HG03045 (cell line): ENCODE data around the gene SLC13A3.

ENCODE experiments used
- ATAC-seq: cut with Tn5 transposase; IDR thresholded peaks from one replicate; pipeline ENCODE4 v1.9.1; 2021; ENCODE audit warnings: mild to moderate bottlenecking, moderate library complexity; ENCODE audit not compliant: unreplicated experiment

Gene SLC13A3

DNA sequence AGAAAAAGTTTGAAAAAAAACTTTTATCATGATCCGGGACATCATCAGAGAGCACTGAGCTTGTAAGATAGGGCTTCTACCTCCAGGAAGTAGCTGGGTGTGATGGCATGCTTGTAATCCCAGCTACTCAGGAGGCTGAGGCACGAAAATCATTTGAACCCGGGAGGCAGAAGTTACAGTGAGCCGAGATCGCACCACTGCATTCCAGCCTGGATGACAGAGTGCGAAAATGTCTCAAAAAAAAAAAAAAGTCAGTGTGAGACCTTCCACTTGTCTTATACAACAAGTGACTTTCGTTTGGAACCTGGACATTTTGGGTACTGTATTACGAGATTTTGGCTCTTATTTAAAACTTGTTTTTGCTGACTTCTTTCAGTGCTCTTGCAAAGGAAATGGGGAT is 5.9 kb upstream of the SLC13A3 start:
- no peak for ATAC-seq

DNA sequence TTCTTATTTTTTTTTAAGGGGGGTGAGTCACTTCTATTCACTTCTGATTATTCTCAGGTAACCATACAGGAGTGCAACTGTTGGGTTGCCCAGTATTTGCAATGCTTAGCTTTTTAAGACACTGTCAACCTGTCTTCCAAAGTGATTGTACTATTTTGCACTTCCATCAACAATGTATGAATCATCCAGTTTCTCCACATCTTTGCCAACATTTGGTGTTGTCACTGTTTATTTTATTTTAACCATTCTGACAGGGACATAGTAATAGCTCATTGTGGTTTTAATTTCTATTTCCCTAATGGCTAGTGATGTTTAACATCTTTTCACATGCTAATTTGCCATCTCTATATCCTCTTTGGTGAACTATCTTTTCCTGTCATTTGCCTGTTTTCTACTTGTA is 1.4 kb upstream of the SLC13A3 start:
- no peak for ATAC-seq

DNA sequence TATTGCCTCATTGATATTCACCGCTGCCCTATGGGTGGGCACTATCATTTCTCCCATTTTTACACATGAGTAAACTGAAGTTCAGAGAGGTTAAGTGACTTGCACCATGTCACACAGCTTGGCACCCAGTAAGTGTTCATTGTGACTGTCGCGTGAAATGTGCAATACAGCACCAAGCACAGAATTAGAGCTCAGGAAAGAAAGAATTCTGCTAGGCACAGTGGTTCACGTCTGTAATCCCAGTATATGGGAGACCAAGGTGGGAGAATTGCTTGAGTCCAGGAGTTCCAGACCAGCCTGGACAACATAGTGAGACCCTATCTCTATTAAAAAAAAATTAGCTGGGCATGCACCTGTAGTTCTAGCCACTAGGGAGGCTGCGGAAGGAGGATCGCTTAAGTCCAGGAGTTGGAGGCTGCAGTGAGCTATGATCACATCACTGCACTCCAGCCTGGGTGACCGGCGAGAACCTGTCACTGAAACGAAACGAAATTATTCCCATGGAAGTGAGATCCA is 626 bp downstream of the SLC13A3 start:
- no peak for ATAC-seq

DNA sequence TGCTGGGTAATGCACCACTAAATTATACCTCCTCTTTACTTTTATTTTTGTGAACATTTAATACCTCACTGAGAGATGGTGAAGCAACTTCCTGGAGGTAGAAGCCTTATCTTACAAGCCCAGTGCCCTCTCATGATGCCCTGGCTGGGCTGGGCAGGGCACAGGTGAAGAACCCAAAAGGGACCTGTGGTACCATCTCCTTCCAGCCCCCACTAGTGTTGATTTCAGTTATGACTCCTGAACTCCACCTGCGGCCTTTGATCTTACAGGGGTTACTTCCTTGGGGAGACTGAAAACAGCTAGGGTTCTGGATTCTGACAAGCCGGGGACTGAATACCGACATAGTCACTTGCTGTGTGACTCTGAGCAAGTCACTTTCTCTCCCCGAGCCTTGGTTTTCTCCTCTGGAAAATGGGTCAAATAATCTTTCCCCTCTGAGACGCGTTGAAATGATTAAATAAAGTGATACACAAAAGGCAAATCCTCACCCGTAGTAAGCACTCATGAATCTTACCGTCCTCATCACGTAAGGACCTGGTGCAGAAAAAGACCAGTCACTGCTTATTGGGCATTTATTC is 1.2 kb downstream of the SLC13A3 start:
- ATAC-seq = no peak

DNA sequence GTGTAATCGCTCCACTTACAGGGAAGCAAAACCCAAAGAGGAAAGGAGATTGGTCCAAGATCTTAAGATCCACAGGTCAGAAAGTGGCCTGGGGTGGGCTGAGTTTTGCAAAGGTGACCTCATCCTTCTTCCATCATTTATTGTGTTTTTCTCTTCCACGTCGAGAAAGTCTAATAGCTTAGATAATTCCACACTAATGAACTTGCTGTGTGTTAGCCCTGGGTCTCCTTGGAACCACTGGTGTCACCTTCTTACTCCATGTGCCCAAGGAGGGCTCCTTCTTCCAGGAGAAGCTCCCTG is 1.7 kb downstream of the SLC13A3 start:
- no peak for ATAC-seq

DNA sequence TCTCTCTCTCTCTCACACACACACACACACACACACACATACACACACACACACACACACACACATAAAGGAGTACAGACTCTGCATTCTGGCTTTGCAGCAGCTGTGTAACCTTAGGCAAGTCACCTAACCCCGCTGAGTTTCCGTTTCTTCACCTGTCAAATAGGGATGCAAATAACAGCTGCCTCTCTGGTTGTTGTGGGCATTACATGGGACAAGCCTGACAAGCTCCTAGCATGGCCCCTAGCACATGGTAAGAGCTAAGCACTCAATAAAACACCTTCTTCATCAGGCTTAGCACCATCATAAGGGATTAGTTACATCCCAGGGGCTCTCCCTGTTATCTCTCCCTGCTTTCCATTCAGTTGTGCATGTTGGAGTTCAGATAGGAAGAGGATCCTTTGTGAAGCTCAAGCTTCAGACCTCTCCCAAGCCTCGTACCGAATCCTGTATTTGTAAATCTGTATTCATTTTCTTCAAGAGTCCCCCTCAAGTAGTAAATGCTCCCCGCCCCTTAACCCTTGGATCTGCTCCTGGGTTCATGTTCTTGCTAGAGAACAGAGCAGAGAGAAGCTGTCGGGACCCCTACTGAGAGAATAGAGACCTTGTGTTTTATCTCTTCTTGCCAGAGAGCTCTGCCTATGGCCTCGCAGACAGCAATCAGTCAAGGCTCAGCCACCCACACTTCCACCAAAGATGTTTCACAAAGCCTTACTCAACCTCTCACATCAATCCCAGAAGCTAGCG is 2.2 kb downstream of the SLC13A3 start:
- no peak for ATAC-seq

DNA sequence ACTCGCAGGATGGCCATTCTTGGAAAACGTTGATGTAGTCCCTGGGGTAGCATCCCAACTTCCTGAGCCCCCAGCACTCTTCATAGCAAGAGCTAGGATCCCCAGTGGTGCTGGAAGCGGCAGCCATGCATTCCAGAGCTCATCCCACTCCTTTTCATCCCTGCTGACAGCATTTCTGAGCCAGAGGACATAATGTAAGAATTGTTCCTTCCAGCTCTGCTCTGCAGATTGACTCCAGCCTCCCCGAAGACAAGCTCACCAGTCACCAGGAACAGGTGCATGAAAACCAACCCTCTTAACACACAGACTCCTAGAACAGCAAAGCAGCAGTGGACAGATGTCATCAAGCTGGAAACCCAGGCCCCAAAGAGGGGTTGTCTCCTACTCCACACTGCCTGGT is 3.8 kb downstream of the SLC13A3 start:
- no peak for ATAC-seq

DNA sequence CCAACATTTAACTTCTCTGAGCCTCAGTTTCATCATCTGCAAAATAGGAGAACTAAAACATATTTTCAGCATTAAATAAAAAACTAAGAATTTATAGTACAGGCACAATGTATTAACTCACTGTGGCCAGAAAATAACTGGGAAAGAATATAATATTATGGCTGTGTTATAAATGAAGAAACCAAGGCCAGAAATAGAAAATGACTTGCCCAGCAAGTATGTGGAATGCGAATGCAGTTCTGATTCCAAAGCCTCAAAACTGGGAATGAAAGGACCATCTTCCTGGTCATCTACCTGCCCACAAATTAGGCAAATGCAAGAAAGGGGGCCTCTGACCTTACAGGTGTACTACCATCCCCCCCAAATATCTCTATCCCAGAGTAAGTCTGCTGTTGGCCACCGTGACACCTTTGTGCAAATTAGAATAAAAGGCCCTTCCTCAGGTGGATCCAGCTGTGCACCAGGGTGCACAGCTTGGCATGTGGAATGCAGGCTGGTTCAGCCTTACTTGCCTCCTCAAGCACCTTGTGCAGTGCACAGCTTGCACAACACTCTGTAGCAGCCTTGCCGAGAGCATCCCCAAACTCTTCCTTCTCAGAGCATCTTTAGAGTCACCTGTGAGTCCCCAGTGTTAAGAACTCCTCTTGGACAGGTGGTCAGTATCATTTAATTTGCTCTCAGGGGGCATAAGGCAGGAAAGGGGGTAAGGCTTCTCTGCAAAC is 4.4 kb downstream of the SLC13A3 start:
- no peak for ATAC-seq

DNA sequence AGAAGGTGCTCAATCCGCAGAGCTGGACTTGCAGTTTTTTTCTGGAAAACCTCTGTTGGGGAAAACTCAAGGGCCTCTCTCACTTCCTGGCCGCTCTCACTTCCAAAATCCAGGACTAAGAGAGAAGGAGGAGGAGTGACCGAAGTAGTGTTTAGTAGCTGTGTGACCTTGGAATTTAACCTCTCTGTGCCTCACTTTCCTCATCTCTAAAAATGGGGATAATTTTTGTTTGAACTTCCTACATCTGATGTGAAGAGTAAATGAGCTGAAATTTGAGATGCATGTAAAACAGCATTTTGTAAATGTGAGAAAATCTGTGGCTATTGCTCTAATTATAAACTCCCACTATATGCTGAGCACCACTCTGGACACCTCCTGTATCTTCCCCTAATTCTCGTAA is 5.1 kb downstream of the SLC13A3 start:
- no peak for ATAC-seq

DNA sequence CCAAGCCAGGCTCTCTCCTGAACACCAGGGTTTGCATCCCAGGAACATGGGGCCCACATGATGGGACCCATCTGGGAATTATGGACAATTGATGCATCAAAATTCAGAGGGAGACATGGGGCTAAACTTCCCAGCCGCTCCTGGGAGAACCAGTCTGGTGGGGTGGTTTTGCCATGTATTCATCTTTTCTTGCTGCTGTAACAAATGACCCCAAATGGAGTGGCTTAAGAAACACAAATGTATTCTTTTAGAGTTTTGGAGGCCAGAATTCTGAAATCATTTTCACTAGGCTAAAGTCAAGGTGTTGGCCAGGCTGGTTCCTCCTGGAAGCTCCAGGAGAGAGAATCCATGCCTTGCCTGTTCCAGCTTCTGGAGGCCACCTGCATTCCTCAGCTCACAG is 6.5 kb downstream of the SLC13A3 start:
- no peak for ATAC-seq

DNA sequence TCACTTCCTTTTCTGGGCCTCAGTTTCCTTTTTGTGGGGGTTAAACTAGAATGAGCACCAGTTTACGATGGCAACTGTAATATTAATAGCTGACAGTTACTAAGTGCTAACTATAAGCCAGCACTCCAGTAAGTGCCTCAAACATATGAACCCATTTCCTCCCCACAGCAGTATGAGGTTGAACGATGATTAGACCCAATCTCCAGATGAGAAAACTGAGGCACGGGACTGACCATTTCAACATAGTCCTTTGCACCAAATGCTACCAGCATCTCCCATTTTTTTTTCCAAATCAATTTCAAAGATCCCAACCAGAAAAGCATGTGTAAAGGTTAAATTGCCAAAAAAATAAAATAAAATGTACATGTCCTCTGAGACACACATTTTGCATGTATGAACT is 7.1 kb downstream of the SLC13A3 start:
- no peak for ATAC-seq

DNA sequence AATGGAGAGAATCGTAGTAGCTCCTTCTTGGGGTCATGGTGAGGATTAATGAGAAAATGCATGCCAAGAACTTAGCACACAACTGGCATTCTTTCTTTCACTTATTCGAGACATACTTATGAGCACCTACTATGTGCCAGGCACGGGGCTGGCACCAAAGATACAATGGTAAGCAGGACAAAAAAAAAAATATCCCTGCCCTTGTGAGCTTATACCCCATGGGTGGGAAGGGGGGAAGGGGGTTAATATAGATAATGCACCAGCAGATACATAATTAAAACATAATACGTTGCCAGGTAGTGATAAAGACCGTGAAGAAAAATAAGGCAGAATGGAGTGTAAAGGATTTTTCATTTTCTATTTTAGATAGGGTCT is 8.3 kb downstream of the SLC13A3 start:
- ATAC-seq = no peak

DNA sequence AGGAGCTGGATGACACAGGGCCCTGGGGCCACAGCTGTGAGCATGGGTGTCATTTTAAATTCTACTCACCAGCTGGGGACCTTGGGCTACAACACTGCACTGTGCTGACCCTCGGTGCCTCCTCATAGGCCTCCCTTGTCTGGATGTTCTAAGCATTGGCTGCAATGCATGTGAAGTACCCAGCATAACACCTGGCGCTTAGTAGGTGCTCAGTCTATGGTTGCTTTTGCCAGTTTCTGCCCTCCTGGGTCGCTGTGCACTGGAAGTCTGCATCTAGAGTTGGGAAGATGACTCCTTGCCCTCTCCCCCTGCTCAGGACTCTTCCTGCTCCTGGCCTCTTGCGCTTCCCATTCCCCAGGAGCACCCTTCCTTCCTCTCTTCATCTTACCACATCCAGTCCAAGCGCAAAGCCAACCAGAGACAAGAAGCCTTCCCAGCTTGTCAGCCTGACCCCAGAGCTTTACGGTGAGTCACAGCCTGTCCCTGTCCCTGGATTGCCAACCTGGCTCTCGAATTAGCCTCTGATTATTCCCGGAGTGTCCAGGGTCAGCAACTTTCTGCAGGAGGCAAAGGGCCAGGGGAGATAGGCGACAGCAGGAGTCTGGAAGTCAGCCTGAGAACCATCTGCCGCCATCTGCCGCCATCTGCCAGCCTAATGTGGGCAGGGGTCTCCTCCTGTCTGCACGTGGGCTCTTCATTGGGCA is 8.8 kb downstream of the SLC13A3 start:
- no peak for ATAC-seq

DNA sequence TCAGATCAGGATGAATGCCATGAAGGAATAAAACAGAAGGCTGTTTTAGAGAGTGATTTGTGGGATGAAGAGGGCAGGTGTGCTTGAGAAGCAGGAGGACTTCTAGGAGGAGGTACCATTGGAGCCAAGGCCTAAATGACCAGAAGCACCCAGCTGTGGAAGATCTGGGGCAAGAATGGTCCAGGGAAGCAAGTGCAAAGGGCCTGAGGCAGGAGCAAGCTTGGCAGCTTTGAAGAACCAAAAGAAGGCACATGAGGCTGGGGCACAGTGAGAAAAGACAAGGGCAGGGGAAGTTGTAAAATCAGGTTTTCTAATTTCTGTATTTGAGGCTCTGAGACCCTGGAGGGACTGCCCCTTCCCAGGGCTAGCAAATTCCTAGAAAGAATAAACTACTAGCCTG is 9.8 kb downstream of the SLC13A3 start:
- ATAC-seq = no peak

DNA sequence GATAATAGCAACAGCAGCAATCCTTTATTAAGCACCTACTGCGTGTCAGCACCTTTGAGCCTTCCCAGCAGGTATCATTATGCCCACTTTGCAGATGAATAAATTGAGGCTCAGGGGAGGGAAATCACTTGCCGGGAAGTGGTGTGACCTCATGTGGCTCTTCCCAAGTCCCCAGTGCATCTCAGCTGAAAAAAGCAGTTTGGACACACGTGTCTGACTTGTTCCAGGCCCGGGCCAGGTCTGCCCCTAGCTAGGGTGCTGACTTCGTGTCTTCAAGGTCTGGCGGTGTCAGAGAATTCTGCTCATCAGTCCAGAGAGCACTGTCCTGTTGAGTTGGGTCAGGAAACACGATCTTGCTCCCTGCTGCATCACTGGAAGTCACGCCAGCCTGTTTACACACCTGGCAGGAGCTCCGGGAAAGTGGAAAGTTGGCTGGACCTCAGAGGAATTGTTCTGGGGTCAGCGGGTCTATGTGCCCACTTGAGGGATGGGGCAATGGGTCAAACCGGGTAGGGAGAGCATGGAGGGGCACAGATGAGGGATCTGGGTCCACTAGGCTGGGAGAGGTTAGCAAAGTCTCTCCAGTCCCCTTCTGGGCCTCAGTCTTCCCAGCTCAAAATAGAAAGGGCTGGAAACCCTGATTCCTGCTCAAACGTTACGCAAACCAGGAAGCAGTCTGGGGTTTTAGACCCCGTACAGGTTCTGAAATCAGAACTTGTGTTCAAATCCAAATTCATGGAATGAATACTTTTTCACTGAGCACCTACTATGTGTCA is 10.5 kb downstream of the SLC13A3 start:
- no peak for ATAC-seq

DNA sequence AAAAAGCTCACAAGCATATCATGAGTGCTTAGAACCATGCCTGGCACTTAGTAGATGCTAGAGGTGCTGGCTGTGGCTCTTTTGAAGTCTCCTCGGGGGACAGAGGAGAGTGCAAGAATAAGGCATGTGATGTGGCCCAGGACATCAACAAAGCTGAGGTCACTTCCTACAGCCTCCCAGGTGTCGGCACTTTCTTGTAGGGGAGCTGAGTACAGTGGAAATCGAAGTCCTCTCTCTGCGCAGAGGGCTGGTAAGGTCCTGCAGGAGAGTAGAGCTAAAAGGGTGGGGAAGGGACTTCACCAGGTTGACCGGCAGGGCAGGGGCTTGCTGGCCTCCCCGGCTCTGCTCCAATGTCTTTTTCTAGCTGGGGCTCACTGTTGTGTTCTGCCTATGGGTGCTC is 11.2 kb downstream of the SLC13A3 start:
- no peak for ATAC-seq

DNA sequence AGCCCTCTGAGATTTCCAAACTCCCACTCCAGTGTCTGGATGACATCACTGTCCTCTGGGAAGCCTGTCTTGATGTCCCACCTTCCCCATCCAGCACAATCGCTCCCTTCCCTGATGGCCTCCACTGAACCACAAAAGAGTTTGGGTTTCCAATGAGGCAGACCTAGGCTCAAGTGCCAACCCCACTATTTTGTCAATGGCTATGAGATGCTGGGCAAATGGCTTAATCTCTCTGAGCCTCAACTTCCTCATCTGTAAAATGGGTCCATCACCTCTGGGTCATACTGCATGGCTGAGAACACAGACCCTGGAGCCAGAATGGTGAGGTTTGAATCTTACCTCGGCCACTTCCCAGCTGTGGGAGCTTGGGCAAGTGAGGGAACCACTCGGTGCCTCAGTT is 11.7 kb downstream of the SLC13A3 start:
- ATAC-seq = no peak

DNA sequence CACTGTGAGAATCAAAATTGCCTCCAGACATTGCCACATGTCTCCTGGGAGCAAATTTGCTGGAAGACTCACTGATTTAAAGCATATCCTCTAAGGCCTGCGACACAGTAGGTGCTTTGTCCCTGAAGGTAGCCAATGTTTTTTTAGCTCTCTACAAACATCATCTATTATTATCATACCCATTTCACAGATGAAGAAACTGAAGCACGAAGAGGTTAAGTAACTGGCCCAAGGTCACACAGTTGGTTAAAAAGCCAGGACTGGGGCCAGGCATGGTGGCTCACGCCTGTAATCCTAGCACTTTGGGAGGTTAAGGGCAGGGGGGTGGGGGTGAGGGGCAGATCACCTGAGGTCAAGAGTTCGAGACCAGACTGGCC is 12.4 kb downstream of the SLC13A3 start:
- no peak for ATAC-seq

DNA sequence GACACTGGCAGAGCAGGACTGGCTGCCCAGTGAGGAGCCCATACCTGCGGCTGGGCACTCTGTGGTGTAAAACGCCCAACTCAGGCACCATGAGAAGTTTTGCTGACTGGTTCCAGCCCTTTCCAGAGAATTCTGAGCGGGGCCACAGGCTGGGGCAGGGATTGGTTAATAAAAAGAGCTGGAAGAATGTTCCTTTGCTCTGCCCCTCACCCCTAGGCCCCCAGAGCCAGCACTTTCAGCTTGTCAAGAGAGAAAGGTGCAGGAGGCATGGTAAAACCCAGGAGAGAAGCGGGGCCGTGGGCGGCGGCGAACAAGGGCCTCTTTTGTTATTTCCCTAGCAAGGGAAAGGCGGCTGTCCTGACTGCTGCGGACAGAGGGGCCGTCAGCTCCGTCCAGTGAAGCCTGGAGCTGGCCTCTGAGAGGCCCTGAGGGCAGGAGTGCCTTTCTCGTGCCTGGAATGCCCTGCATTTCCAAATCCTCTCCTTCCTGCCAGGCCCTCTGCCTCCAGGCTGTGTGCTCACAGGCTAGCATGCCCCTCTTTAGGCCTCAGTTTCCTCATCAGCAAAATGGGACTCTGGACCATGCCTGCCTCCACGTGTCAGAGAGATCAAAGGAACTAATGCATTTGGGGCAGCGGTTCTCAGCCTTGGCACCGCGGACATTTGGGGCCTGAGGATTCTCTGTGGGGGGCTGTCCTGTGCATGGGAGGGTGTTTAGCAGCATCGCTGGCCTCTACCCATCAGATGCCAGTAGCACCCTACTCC is 12.9 kb downstream of the SLC13A3 start:
- ATAC-seq = no peak

DNA sequence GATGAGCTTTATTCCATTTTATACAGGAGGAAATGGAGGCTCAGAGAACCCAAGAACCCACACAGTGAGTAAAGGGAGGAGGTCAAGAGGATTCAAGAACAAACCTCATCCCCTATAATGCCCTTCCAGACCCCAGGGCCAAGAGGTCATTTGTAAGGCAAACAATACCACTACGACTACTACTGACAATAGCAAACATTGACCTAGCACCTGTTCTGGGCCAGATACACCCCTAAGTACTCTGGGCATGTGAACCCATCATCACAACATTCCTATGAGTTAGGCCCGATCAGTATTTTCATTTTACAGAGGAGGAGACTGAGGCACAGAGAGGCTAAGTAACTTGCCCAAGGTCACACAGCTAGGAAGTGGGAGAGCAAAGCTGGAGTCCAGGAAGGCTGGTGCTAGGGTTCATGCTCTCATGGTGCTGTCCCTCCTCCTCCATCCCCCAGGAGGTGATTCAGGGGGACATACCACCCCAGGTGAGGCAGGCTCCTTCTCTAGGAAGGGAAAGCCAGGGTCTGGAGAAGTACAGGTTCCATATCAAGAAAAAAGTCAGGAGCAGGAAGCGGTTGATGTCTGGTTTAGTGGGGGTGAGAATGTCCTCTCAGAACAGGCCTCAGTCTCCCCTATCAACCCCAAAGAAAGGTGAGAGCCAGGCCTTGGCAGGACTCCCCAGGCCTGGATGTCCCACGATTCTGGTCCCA is 13.7 kb downstream of the SLC13A3 start:
- ATAC-seq = no peak
